Left lung (tissue), 10 donors: ENCODE results near the gene TRIM9. TPM values are rescaled to one million over a fixed set of nuclear protein-coding genes. Genes with fewer than 3 reads are reported as not detected.

Experiments used
- ATAC-seq: fragments of 200-7000 bp; cut with Tn5 transposase; one replicate; pipeline ENCODE4 v1.9.1; 2020; ENCODE audit warnings: moderate library complexity
- DNase-seq, 4 donors: peaks; one replicate each; pipeline ENCODE4 v3.0.0-alpha.2; 2013 to 2020
- H3K27ac ChIP-seq, 2 donors: fragments of 200-600 bp; sonication (generic) in 1 of 2; one replicate each; pipeline versions ENCODE4 v1.5.0 to v1.8.0; 2020 to 2021
- H3K27me3 ChIP-seq, 2 donors: fragments of 200-600 bp; sonication (generic) in 1 of 2; one replicate each; pipeline versions ENCODE4 v1.5.0 to v1.8.0; 2020 to 2021
- H3K36me3 ChIP-seq, 2 donors: fragments of 200-600 bp; sonication (generic) in 1 of 2; one replicate each; pipeline versions ENCODE4 v1.5.0 to v1.8.0; 2020 to 2021
- H3K4me1 ChIP-seq, 2 donors: fragments of 200-600 bp; one replicate each; pipeline ENCODE4 v1.8.0; 2021
- H3K4me3 ChIP-seq, 2 donors: fragments of 200-600 bp; sonication (generic) in 1 of 2; one replicate each; pipeline versions ENCODE4 v1.5.0 to v1.8.0; 2020 to 2021; ENCODE audit warnings: mild to moderate bottlenecking in 1 of 2
- H3K9me3 ChIP-seq, 2 donors: fragments of 200-600 bp; sonication (generic) in 1 of 2; one replicate each; pipeline versions ENCODE4 v1.5.0 to v1.8.0; 2020 to 2021
- CTCF ChIP-seq, 2 donors: fragments of 200-600 bp; sonication (generic) in 1 of 2; IDR thresholded peaks; one replicate each; pipeline versions ENCODE4 v1.5.0 to v1.8.0; 2021; ENCODE audit warnings: antibody characterized with exemption in 2 of 2
- intact Hi-C, 2 donors: fragments of 100-400 bp; cut with DNase I; formaldehyde crosslinking; loops; one replicate each; pipeline versions ENCODE4 v1.11.2 to v1.14.2; 2022
- polyA plus RNA-seq, 6 donors: library from polyadenylated mRNA; unstranded; fragments of 120-200 nt; gene quantifications; one replicate each; pipeline ENCODE4 v1.2.1, GENCODE V29; 2013; ENCODE audit not compliant: insufficient read length in 6 of 6
- total RNA-seq, 2 donors: library from RNA; stranded (reverse); fragmentation: NEBNext Ultra II Directional; extraction: Animal tissue kit (Norgen Biotek cat#: 25700); gene quantifications; one replicate each; pipeline ENCODE4 v1.2.1, GENCODE V29; 2021
- donor health status: DM: no; HTN: yes; CAD: no.
- donor health status: DM: no; HTN: no; CAD: no.

Gene TRIM9
- total and polyA plus RNA-seq, 8 donors, result 0.47 to 1.4 (median 1.0) TPM

GRCh38 chr14:50955373-50956043 lies 139.4 kb downstream of the TRIM9 start:
- intact Hi-C loops, result loop anchor here in 1 of 2 donors (10.0 kb wide), 1 partner anchor 269 kb away; no protein-coding TSS in a partner anchor
- Histone ChIP-seq H3K27me3 (no peaks in the 10 kb centered on the region), H3K27ac (peak overlapping the region in 1 of 2 donors; percentile 85)

GRCh38 chr14:50954811-50955372 lies 140.0 kb downstream of the TRIM9 start:
- Histone ChIP-seq H3K36me3 (no peaks in the 10 kb centered on the region), H3K27me3 (no peaks in the 10 kb centered on the region), H3K4me1 (peaks cover 0 to 28% of the 10 kb centered on the region in 2 donors), H3K27ac (peak overlapping the region in 1 of 2 donors; percentile 85), H3K9me3 (no peaks in the 10 kb centered on the region), H3K4me3 (no peak overlapping the region)
- TF ChIP-seq CTCF (IDR thresholded peaks at IDR 0.05), result peak; percentile 56 to 60
- DNase-seq, result peak in 1 of 4 donors; percentile 52
- intact Hi-C loops, result loop anchor here in 1 of 2 donors (10.0 kb wide), 1 partner anchor 270 kb away; no protein-coding TSS in a partner anchor
- peak; percentile 88 for ATAC-seq

More at GRCh38 chr14:50955373-50956043, 139.4 kb downstream of the TRIM9 start:
- no peaks in the 10 kb centered on the region for H3K9me3 ChIP-seq
- no peak overlapping the region for H3K4me3 ChIP-seq
- no peak for TF ChIP-seq CTCF (IDR thresholded peaks at IDR 0.05)
- ATAC-seq (peak; percentile 82), DNase-seq (peak in 2 of 4 donors; percentile 78 to 89)
- H3K4me1 ChIP-seq, result peaks cover 0 to 28% of the 10 kb centered on the region in 2 donors
- H3K36me3 ChIP-seq, result no peaks in the 10 kb centered on the region

- intact Hi-C loops, result loop anchor here in 1 of 2 donors (10.0 kb wide), 1 partner anchor 271 kb away; no protein-coding TSS in a partner anchor
- no peak overlapping the region for H3K4me3 ChIP-seq
- peaks cover 0 to 28% of the 10 kb centered on the region in 2 donors for H3K4me1 ChIP-seq
- H3K27ac ChIP-seq, result peak overlapping the region in 1 of 2 donors; percentile 85
- H3K9me3 ChIP-seq, result no peaks in the 10 kb centered on the region
- no peak for TF ChIP-seq CTCF (IDR thresholded peaks at IDR 0.05)
- no peaks in the 10 kb centered on the region for H3K36me3 ChIP-seq
- H3K27me3 ChIP-seq, result no peaks in the 10 kb centered on the region
- ATAC-seq, result no peak
- DNase-seq, result no peak
Measured at GRCh38 chr14:50953502-50953901, 141.4 kb downstream of the TRIM9 start.

GRCh38 chr14:50951032-50951431 lies 143.9 kb downstream of the TRIM9 start:
- H3K27ac ChIP-seq, result no peak overlapping the region
- no peaks in the 10 kb centered on the region for H3K27me3 ChIP-seq
- no peak overlapping the region for H3K4me3 ChIP-seq
- TF ChIP-seq CTCF (IDR thresholded peaks at IDR 0.05), result no peak
- no peak for DNase-seq
- peaks cover 0 to 28% of the 10 kb centered on the region in 2 donors for H3K4me1 ChIP-seq
- no peak for ATAC-seq
- intact Hi-C loops, result loop anchor here in 1 of 2 donors (10.0 kb wide), 1 partner anchor 274 kb away; no protein-coding TSS in a partner anchor
- H3K36me3 ChIP-seq, result no peaks in the 10 kb centered on the region
- H3K9me3 ChIP-seq, result no peaks in the 10 kb centered on the region

- Histone ChIP-seq H3K36me3 (no peaks in the 10 kb centered on the region), H3K4me1 (peaks cover 0 to 10% of the 10 kb centered on the region in 2 donors), H3K9me3 (no peaks in the 10 kb centered on the region), H3K4me3 (no peak overlapping the region), H3K27ac (no peak overlapping the region), H3K27me3 (peaks cover 0 to 11% of the 10 kb centered on the region in 2 donors)
- ATAC-seq (no peak), DNase-seq (no peak)
- intact Hi-C loops, result no loop called here
- TF ChIP-seq CTCF (IDR thresholded peaks at IDR 0.05), result no peak
Measured at GRCh38 chr14:50948205-50948604, 146.7 kb downstream of the TRIM9 start.
